NCI-H446 treated with DMSO at 0.1 percent for 48 hours (cell line): ENCODE results near the gene NKD1.

Experiments
- DNase-seq: peaks from one replicate; lab custom pipeline; 2025; lab: John Stamatoyannopoulos, UW

Gene NKD1

GRCh38 chr16:50631249-50631984 is 83.2 kb downstream of the NKD1 start:
- no peak for DNase-seq

GRCh38 chr16:50631985-50632576 is 83.9 kb downstream of the NKD1 start:
- no peak for DNase-seq

- no peak for DNase-seq
Measured at GRCh38 chr16:50632927-50633800, 85.0 kb downstream of the NKD1 start.

- no peak for DNase-seq
Measured at GRCh38 chr16:50634090-50634489, 85.9 kb downstream of the NKD1 start.

- DNase-seq: no peak
Measured at GRCh38 chr16:50634947-50635346, 86.8 kb downstream of the NKD1 start.

- DNase-seq: no peak
Measured at GRCh38 chr16:50635505-50636392, 87.6 kb downstream of the NKD1 start.

- DNase-seq: no peak
Measured at GRCh38 chr16:50636753-50637374, 88.7 kb downstream of the NKD1 start.

- no peak for DNase-seq
Measured at GRCh38 chr16:50637716-50638602, 89.8 kb downstream of the NKD1 start.

- no peak for DNase-seq
Measured at GRCh38 chr16:50638816-50639670, 90.8 kb downstream of the NKD1 start.

GRCh38 chr16:50640391-50640790 is 92.2 kb downstream of the NKD1 start:
- DNase-seq: no peak

GRCh38 chr16:50640919-50641817 is 93.0 kb downstream of the NKD1 start:
- no peak for DNase-seq

- DNase-seq: no peak
Measured at GRCh38 chr16:50641818-50642187, 93.6 kb downstream of the NKD1 start.

- no peak for DNase-seq
Measured at GRCh38 chr16:50642349-50642748, 94.2 kb downstream of the NKD1 start.

- DNase-seq: no peak
Measured at GRCh38 chr16:50643192-50643591, 95.0 kb downstream of the NKD1 start.

- no peak for DNase-seq
Measured at GRCh38 chr16:50644245-50644644, 96.0 kb downstream of the NKD1 start.

- DNase-seq: no peak
Measured at GRCh38 chr16:50644729-50645128, 96.5 kb downstream of the NKD1 start.

- no peak for DNase-seq
Measured at GRCh38 chr16:50645563-50646220, 97.5 kb downstream of the NKD1 start.

- DNase-seq: no peak
Measured at GRCh38 chr16:50646345-50646744, 98.1 kb downstream of the NKD1 start.
